ENCODE data around the gene RBM10.

- TF ChIP-seq, protein P1, sequence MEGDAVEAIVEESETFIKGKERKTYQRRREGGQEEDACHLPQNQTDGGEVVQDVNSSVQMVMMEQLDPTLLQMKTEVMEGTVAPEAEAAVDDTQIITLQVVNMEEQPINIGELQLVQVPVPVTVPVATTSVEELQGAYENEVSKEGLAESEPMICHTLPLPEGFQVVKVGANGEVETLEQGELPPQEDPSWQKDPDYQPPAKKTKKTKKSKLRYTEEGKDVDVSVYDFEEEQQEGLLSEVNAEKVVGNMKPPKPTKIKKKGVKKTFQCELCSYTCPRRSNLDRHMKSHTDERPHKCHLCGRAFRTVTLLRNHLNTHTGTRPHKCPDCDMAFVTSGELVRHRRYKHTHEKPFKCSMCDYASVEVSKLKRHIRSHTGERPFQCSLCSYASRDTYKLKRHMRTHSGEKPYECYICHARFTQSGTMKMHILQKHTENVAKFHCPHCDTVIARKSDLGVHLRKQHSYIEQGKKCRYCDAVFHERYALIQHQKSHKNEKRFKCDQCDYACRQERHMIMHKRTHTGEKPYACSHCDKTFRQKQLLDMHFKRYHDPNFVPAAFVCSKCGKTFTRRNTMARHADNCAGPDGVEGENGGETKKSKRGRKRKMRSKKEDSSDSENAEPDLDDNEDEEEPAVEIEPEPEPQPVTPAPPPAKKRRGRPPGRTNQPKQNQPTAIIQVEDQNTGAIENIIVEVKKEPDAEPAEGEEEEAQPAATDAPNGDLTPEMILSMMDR (IDR thresholded peaks at IDR 0.05) = no peak
- no peak for TF ChIP-seq POLR2A (IDR thresholded peaks at IDR 0.05)
These were observed 36.3 kb downstream of the RBM10 start for GRCh38 chrX:47181301-47181700.
